ENCODE results near the gene RDM1.

GRCh38 chr17:35875072-35875799, 55.3 kb downstream of the RDM1 start:
- TF ChIP-seq CTCF (IDR thresholded peaks at IDR 0.05) (no peak), POLR2A (IDR thresholded peaks at IDR 0.05) (no peak)
